Left forelimb (tissue), 1 donor: ENCODE results near the gene PLXNA4.

Source experiments
- DNase-seq: peaks from one replicate; pipeline ENCODE4 v3.0.0-alpha.2; 2018; ENCODE audit warnings: low spot score

Gene PLXNA4

DNA sequence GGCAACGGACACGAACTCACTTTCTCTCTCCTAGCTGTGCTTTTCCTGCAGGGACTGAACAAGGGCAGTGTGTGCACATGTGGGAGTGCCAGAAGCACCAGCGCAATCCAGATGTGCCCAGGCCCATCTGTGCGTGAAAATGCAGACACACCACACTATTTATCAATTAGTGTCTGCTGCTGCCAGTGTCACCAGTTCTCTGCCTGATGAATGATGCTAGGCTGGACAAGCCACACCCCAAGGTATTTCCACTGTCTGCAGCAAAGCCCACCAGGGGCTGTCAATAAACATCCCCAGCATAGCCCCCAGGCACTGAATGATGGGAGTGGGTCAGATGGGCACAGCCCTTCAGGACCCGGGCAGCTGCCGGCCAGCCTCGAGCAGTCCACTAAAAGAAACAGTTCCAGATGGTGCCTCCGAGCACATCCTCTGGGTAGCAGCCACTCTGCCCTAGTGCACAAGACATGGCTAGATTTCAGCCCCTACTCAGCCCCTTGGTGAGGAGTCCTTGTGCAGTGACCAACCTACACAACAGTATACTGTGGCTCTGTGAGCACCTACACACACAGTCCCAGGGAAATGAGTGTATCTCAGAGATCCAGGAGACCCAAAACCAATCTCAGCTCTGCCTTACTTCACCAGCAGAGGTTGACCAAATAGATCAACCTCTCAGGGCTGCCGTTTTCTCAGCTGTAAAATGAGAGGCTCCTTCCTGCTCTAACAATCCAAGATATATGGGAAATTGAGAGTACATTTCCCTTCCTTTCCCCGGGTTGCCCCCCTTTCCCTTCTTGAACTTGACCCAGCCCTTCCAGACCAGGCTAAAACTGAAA is 314.7 kb downstream of the PLXNA4 start:
- no peak for DNase-seq

DNA sequence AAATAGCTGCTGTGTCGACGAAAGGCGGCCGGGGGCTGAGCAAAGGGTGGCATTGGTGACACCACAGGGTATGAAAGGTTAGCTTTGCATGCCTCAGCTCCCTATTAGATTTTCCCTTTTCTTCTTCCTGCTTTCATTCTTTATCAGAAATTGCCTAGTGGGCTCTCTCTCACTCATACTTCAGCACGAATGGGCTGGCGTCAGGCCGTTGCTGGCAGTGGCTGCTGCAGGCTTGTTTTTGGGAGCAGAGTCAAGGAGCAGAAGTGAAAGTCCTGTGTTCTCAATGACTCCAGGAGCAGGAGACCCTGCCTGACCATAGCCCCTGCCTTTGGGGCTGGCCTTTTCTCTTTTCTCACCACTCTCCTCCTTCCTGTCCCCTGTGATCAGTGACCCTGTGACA is 318.0 kb downstream of the PLXNA4 start:
- no peak for DNase-seq

DNA sequence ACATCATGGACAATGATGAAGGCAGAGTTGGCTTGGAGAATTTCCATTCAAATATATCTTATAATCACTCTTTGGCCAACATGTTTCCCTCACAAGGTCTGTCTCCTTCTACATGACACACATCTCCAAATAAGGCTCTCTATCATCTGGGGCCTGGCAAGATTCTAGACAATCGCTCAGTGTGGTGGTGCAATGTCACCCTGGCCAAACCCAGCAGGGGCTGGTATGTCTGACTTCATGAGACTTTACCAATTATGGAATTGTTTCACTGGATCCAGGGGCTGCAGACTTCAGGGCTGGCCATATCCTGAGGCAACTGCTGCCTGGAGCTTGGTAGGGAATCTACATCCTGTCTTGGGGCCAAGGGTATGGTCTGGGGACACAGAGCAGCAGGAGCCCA is 319.0 kb downstream of the PLXNA4 start:
- no peak for DNase-seq

GRCh38 chr7:132256721-132257212 is 319.5 kb downstream of the PLXNA4 start:
- no peak for DNase-seq

DNA sequence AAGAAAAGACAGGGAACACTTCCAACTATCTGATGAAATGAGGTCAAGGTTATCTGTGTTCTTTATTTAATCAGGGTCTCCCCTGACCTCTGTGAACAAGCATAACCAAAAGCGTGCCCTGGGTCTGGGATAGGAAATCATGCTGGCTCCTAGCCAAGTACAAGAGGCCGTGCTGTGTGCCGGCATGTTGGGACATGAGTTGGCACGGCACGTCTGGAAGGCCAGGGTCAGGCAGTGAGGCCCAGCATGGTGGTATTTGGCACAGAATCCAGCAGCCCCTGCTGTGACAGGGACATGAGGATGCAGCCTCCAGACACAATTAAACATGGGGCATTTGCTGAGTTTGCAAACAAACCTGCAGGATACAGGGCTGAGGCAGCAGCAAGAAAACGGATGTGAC is 320.4 kb downstream of the PLXNA4 start:
- no peak for DNase-seq

DNA sequence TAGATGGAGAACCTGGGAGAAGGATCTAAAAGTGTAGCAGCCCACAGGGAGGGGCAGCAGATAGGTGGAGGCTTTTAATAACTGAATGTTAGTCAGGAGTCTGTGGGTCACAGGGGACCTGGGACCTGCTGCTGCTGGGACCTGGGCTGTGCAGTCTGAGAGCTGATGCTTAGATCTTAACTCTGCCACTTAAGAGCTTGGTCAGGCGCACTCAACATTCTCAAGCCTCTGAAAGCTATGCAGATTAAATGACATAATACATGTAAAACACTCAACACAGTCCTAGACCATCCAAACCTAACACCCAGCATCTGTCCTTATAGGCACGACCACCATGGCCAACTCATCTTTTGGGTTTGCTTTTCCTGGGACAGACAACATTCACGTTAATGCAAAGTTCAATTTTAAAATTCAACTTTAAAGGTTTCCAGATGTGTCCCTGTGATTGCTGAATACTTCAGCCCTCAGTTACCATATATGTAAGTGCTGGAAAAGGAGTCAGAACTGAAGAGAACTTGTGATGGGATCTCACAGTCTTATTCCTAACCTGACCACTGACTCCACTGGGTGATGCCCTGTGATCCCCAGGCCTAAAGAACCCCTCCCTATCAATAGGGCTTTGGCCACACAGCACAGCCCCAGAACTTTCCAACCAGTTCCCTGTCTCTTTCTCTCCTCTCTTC is 321.0 kb downstream of the PLXNA4 start:
- DNase-seq: no peak

- DNase-seq: no peak
These were observed 321.8 kb downstream of the PLXNA4 start for GRCh38 chr7:132254455-132254854.

DNA sequence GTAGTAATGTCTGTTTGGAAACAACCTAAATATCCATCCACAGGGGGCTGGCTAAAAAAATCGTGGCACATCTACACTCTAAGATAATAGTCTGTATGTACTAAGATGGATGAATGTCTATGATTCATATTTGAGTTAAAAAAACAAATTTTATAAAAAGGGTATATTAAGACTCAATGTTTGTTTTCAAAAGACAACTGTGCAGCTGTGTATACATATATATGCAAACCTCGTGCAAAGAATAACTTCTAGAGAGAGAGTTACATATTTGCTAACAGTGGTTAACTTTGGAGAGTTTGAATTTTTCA is 323.5 kb downstream of the PLXNA4 start:
- no peak for DNase-seq

DNA sequence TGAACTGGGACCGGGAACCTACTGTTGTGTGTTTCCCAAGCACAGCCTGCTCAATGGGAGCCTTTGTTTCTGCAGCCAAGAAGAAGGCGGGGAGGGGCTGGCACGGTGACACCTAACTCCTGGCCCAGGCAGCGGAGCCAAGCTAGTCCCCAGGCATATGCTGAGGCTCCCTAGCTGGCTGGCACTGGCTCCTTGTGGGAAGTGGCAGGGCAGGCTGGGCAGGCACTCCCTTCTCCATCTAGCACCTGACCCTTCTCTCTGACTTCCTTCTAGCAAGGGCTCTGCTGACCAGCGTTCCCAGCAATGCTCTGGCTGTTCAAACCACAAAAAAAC is 325.0 kb downstream of the PLXNA4 start:
- no peak for DNase-seq

GRCh38 chr7:132250480-132251326 is 325.6 kb downstream of the PLXNA4 start:
- no peak for DNase-seq

- DNase-seq: no peak
These were observed 326.9 kb downstream of the PLXNA4 start for GRCh38 chr7:132249256-132249971.

GRCh38 chr7:132248841-132249240 is 327.4 kb downstream of the PLXNA4 start:
- no peak for DNase-seq

- no peak for DNase-seq
These were observed 328.2 kb downstream of the PLXNA4 start for GRCh38 chr7:132247995-132248618.

DNA sequence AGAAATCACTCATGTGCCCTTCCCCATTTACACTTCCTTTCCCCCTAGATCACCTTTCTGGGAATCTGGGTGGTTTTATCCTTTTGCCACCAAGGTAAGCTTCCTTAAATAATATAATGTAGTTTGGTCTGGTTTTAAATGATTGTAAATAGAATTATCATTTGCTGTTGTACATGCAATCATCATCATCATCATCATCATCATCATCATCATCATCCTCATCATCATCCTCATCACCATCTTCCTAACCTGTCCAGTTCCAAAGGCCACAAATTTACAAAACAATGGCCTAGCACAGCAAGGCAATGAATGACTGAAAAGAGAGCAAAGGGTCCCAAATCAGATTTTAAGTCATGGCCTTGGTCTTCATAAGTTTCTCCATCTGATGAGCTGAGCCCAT is 329.7 kb downstream of the PLXNA4 start:
- DNase-seq: no peak

DNA sequence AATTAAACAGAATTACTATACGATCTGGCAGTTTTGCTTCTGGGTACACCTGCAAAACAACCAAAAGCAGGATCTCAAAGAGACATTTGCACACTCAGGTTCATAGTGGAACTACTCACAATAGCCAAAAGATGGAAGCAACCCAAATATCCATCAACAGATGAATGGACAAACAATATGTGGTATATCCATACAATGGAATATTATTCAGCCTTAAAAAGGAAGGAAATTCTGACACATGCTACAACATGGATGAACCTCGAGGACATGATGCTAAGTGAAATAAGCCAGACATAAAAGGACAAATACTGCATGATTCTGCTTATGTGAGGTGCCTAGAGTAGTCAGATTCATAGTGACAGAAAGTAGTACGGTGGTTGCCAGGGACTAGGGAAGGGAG is 330.7 kb downstream of the PLXNA4 start:
- no peak for DNase-seq

DNA sequence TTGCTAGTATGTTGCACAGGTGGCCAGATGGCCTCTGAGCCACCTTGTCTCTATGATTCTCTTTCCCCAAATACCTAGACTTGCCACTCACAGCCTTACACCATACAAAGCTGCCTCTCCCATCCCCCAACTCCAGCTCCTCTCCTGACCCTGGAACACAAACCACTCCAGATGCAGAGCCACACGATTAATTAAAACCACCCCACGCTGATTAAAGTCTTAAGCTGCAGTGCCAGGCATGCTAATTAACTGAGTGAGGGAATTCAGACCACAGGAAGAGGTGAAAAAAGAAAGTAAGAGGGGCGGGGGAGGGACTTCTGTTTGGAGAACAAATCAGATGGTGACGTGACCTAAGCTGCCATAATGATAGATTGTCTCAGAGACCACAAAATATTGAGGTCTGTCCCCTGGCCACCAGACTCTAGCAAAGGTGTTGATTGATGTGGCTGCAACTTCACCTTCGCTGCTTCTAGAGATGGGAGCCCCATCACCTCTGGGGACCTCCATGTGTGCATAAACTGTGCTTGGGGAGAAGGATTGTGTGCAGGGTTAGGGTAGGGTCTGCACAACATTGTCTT is 331.3 kb downstream of the PLXNA4 start:
- no peak for DNase-seq

GRCh38 chr7:132243463-132243862 is 332.8 kb downstream of the PLXNA4 start:
- no peak for DNase-seq

DNA sequence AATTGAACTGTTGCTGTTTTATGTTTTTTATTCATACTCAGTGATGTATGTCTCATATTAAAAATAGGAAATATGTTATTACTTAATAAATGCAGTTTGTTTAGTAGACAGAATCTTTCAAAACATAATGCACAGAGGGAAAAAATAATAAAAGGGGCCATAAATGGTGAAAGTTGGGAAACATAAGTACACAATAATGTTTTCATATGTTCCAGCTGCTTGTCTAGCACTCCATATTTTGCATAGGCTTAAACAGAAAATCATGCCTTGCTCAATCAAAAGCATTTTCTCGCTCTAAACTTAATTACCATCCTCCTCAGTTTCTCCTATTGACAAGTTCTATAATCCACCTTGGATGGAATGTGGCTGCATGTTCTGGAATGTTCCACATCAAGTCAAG is 333.2 kb downstream of the PLXNA4 start:
- DNase-seq: no peak

GRCh38 chr7:132242192-132242812 is 334.0 kb downstream of the PLXNA4 start:
- no peak for DNase-seq

DNA sequence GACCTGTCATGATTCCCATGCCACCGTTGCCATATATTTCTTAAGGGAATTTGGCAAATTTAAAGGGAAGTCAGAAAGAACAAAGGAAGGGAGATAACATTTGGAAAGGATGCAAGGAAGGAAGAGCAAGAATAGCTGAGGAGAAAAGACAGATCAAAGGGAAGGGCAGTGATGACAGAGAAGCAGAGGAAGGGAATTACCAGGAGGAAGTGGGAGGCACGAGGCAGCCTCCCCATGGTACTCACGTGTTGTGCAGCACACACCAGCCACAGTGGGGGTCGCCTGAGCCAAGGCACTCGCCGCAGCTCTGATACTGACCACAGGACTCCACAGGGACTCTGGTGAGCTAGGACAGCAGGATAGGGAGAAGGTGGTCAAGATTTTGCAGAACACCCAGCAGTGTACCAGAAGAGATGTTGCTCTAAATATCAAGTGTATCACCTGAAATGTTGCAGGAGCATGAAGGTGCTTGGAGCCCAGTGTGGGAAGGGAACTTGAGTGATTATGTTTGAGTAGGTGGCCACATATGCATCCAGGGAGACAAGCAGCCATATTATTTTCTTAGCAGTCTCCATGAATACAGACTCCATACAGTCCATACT is 335.3 kb downstream of the PLXNA4 start:
- DNase-seq: no peak
